CD14-positive monocyte (primary cell): ENCODE data around the gene INF2. TPM values are rescaled to one million over a fixed set of nuclear protein-coding genes. Genes with fewer than 3 reads are reported as not detected.

Experiments used
- DNase-seq, 3 donors: peaks; one replicate each; pipeline ENCODE4 v3.0.0-alpha.2; 2011 to 2022
- H2AFZ ChIP-seq: 2 replicates; pipeline ENCODE4 v1.6.0; 2012; ENCODE audit warnings: mild to moderate bottlenecking, low read depth, low read length, inconsistent platforms; ENCODE audit not compliant: insufficient read depth, poor library complexity, severe bottlenecking
- H3K27ac ChIP-seq, 2 donors: 1 replicate in 1 of 2; 2 replicates in 1 of 2; pipeline ENCODE4 v1.5.1; 2012 to 2013; ENCODE audit warnings: low read length in 2 of 2, control low read depth in 1 of 2, inconsistent platforms in 1 of 2, low read depth in 1 of 2, mild to moderate bottlenecking in 1 of 2
- H3K27me3 ChIP-seq, 2 donors: one replicate each; pipeline versions ENCODE4 v1.6.0 to v1.6.1; 2011 to 2013; ENCODE audit warnings: low read length in 2 of 2; ENCODE audit not compliant: control insufficient read depth in 2 of 2, insufficient read depth in 2 of 2
- H3K36me3 ChIP-seq, 2 donors: replicated peaks in 1 of 2; 1 replicate in 1 of 2; 2 replicates in 1 of 2; pipeline versions ENCODE4 v1.5.1 to v1.6.1; 2012 to 2013; ENCODE audit warnings: low read length in 2 of 2, control low read depth in 1 of 2, inconsistent platforms in 1 of 2, mild to moderate bottlenecking in 1 of 2; ENCODE audit not compliant: insufficient read depth in 2 of 2, control insufficient read depth in 1 of 2
- H3K4me1 ChIP-seq, 2 donors: 1 replicate in 1 of 2; 2 replicates in 1 of 2; pipeline versions ENCODE4 v1.5.1 to v1.6.1; 2012 to 2013; ENCODE audit warnings: low read length in 2 of 2, control low read depth in 1 of 2, inconsistent platforms in 1 of 2, mild to moderate bottlenecking in 1 of 2, moderate library complexity in 1 of 2; ENCODE audit not compliant: insufficient read depth in 2 of 2, control insufficient read depth in 1 of 2
- H3K4me2 ChIP-seq: replicated peaks from 2 replicates; pipeline ENCODE3; 2012; ENCODE audit warnings: low read length, moderate library complexity, mild to moderate bottlenecking; ENCODE audit not compliant: poor library complexity, severe bottlenecking; ENCODE audit errors: extremely low read depth
- H3K4me3 ChIP-seq, 3 experiments: fragments of 200-600 bp in 1 of 3; sonication (generic) in 1 of 3; replicated peaks in 1 of 3; 1 replicate in 2 of 3; 2 replicates in 1 of 3; pipeline ENCODE4 v1.5.1; 2011 to 2013; ENCODE audit warnings: low read length in 3 of 3, mild to moderate bottlenecking in 3 of 3, control low read depth in 2 of 3, low read depth in 2 of 3, inconsistent platforms in 1 of 3, moderate library complexity in 1 of 3
- H3K79me2 ChIP-seq: 2 replicates; pipeline ENCODE4 v1.6.0; 2012; ENCODE audit warnings: mild to moderate bottlenecking, control low read depth, inconsistent platforms, low read length, moderate library complexity; ENCODE audit not compliant: insufficient read depth
- H3K9ac ChIP-seq: 2 replicates; pipeline ENCODE4 v1.6.0; 2017; ENCODE audit warnings: low read length, mild to moderate bottlenecking; ENCODE audit not compliant: insufficient read depth, poor library complexity, severe bottlenecking
- H3K9me3 ChIP-seq, 2 donors: replicated peaks in 1 of 2; 1 replicate in 1 of 2; 2 replicates in 1 of 2; pipeline versions ENCODE4 v1.5.1 to v1.6.1; 2012 to 2013; ENCODE audit warnings: low read length in 2 of 2, control low read depth in 1 of 2; ENCODE audit not compliant: control insufficient read depth in 1 of 2, insufficient read depth in 1 of 2
- H4K20me1 ChIP-seq: 2 replicates; pipeline ENCODE4 v1.6.0; 2012; ENCODE audit warnings: mild to moderate bottlenecking, low read length, control low read depth, moderate library complexity; ENCODE audit not compliant: insufficient read depth
- H3K27ac Mint-ChIP-seq, 7 donors: one replicate each; pipeline ENCODE4 v1.8.0; 2020; ENCODE audit warnings: mild to moderate bottlenecking in 7 of 7, mixed read lengths in 7 of 7, moderate library complexity in 6 of 7, inconsistent platforms in 2 of 7
- H3K27me3 Mint-ChIP-seq, 3 donors: one replicate each; pipeline ENCODE4 v1.8.0; 2021 to 2022; ENCODE audit warnings: low read depth in 3 of 3, mild to moderate bottlenecking in 3 of 3, mixed read lengths in 3 of 3, moderate library complexity in 3 of 3, inconsistent platforms in 1 of 3
- H3K36me3 Mint-ChIP-seq, 2 donors: one replicate each; pipeline ENCODE4 v1.8.0; 2020; ENCODE audit warnings: mixed read lengths in 2 of 2, inconsistent platforms in 1 of 2, mild to moderate bottlenecking in 1 of 2
- H3K4me1 Mint-ChIP-seq: one replicate; pipeline ENCODE4 v1.8.0; 2020; ENCODE audit warnings: mild to moderate bottlenecking, mixed read lengths
- H3K4me3 Mint-ChIP-seq, 2 donors: one replicate each; pipeline ENCODE4 v1.8.0; 2020; ENCODE audit warnings: mild to moderate bottlenecking in 2 of 2, mixed read lengths in 2 of 2, moderate library complexity in 1 of 2
- H3K9me3 Mint-ChIP-seq, 7 donors: one replicate each; pipeline ENCODE4 v1.8.0; 2020 to 2022; ENCODE audit warnings: mixed read lengths in 7 of 7, mild to moderate bottlenecking in 6 of 7, moderate library complexity in 6 of 7, inconsistent platforms in 2 of 7
- WGBS: methylation state at CpG from one replicate; pipeline ENCODE4 v1.1.5; 2013; ENCODE audit warnings: missing lambda C conversion rate; ENCODE audit not compliant: insufficient coverage; 5-methylcytosine and 5-hydroxymethylcytosine counted together
- intact Hi-C, 2 donors: fragments of 100-400 bp; cut with micrococcal nuclease; formaldehyde crosslinking; loops; one replicate each; pipeline versions ENCODE4 v1.15.0 to v1.15.1; 2023
- polyA plus RNA-seq, 3 donors: library from polyadenylated mRNA; depleted of rRNA in 1 of 3; unstranded in 2 of 3; stranded (reverse) in 1 of 3; fragments of 300-500 nt in 2 of 3; fragments of >200 nt in 1 of 3; fragmentation: Illumina TruSeq in 2 of 3; gene quantifications; 1 replicate in 2 of 3; 2 replicates in 1 of 3; pipeline ENCODE4 v1.2.3, GENCODE V29; 2012 to 2021
- TF ChIP-seq, protein P1 (sequence below): fragments of 200-600 bp; IDR thresholded peaks from one replicate; pipeline ENCODE4 v1.8.0; 2022; ENCODE audit warnings: antibody characterized with exemption, mild to moderate bottlenecking

Gene INF2
- polyA plus RNA-seq, 3 donors: 2.9 to 23.3 (median 3.8) TPM

DNA sequence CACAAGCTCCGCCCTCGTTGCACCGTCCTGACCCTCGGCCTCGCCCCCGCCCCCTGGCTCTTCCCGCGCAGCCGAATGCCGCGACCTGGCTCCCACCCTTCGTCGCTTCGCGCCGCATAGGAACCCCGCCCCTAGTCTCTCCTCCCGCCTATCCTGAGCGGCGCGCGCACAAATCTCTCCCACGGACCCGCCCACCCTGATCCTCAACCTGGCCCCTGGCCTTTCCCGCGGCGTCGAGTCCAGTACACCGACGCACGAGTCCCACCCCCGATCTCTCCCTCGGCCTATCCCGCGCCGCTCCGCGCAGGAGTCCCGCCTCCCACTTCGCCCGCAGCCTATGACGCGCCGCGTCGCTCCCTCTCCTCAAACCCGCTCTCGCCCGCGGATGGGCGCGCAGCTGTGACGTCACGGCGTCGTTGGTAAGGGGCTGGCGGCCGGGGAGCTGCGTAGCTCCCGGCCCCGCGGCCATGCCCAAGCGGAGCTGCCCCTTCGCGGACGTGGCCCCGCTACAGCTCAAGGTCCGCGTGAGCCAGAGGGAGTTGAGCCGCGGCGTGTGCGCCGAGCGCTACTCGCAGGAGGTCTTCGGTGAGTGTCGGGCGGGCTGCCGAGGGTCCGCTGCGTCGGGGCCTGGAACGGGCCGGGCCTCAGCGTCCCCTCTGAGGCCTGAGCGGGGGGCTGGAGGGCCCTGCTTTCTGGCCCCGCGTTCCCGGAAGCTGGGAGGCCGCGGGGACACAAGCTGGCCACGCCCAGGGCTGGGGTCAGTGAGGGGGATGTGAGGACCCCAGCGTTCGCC lies 63.5 kb downstream of the INF2 start, which contains the start of gene SIVA1:
SIVA1 (plus strand) TSS at position 413 of the 793 bp plus-strand sequence; CDS start at position 468, 55 bp downstream.
- under 1% methylated on average over 89 of the region's 95 CpGs for WGBS
- TF ChIP-seq, protein P1, sequence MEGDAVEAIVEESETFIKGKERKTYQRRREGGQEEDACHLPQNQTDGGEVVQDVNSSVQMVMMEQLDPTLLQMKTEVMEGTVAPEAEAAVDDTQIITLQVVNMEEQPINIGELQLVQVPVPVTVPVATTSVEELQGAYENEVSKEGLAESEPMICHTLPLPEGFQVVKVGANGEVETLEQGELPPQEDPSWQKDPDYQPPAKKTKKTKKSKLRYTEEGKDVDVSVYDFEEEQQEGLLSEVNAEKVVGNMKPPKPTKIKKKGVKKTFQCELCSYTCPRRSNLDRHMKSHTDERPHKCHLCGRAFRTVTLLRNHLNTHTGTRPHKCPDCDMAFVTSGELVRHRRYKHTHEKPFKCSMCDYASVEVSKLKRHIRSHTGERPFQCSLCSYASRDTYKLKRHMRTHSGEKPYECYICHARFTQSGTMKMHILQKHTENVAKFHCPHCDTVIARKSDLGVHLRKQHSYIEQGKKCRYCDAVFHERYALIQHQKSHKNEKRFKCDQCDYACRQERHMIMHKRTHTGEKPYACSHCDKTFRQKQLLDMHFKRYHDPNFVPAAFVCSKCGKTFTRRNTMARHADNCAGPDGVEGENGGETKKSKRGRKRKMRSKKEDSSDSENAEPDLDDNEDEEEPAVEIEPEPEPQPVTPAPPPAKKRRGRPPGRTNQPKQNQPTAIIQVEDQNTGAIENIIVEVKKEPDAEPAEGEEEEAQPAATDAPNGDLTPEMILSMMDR: no peak
- peaks cover 19 to 37% of the 10 kb centered on the region in 2 donors for H3K4me1 ChIP-seq
- peak within 1 kb of the TSS; percentile 93 for H2AFZ ChIP-seq
- H3K27me3 ChIP-seq: no peaks in the 10 kb centered on the region
- peaks cover 20 to 32% of the 10 kb centered on the region in 2 donors for H3K36me3 ChIP-seq
- intact Hi-C loops: loop anchor here in 1 of 2 donors (5.0 kb wide), 1 partner anchor 739 kb away; the partner anchor contains the start of gene TEDC1
- peak within 1 kb of the TSS; percentile 87 for H3K4me2 ChIP-seq
- Mint-ChIP-seq H3K36me3 (peaks cover 19 to 27% of the 10 kb centered on the region in 2 donors), H3K9me3 (peaks cover 0 to 8% (median 2%) of the 10 kb centered on the region in 7 donors), H3K4me3 (peak within 1 kb of the TSS; percentile 83 to 90), H3K4me1 (peaks cover 25% of the 10 kb centered on the region), H3K27me3 (no peaks in the 10 kb centered on the region), H3K27ac (peak within 1 kb of the TSS; percentile 85 to 97 (median 93))
- H3K9ac ChIP-seq: peak within 1 kb of the TSS; percentile 99
- no peaks in the 10 kb centered on the region for H3K9me3 ChIP-seq
- H3K27ac ChIP-seq: peak within 1 kb of the TSS; percentile 83 to 95
- peaks cover 31% of the 10 kb centered on the region for H4K20me1 ChIP-seq
- peaks cover 44% of the 10 kb centered on the region for H3K79me2 ChIP-seq
- peak; percentile 97 to 100 (median 100) for DNase-seq
- peak within 1 kb of the TSS; percentile 64 to 91 (median 88) for H3K4me3 ChIP-seq

DNA sequence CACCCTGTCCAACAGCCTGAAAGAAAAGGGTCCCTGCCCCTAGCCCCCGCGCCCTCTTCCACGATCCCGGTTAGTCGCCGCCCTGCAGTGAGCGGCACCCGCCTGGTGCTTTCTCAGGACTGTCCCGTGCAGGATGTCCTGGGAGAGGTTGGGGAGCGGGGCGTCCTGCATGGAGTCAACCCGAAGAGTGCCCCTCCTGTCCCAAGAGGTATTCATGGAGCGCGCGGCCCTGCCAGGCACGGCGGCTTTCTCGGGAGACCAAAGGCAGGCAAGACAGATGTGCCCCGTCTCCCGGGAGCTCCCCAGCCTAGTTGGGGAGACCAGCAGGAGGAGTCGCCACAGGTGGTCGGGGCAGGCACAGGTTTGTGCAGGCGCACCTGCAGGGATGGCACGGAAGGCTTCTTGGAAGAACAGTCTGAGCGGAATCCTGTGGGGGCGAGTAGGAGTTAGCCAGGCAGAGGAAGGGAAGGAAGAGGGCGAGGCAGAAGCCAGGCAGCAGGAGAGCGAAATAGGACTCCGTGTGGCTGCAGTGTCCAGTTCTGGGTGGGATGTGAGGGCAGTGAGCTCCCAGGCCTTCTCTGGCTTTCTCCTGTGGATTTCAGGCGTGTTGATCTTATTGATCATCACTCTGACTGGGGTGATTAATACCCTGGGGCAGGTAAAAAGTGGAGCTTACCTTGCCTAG lies 64.3 kb downstream of the INF2 start:
- Histone ChIP-seq H3K79me2 (peaks cover 44% of the 10 kb centered on the region), H3K9ac (peak overlapping the region; percentile 99), H2AFZ (peak overlapping the region; percentile 93), H3K27ac (peak overlapping the region; percentile 24 to 95), H3K27me3 (no peaks in the 10 kb centered on the region), H3K9me3 (no peaks in the 10 kb centered on the region), H3K4me3 (peak overlapping the region; percentile 64 to 91 (median 88)), H3K36me3 (peaks cover 20 to 40% of the 10 kb centered on the region in 2 donors), H4K20me1 (peaks cover 33% of the 10 kb centered on the region), H3K4me2 (peak overlapping the region; percentile 87), H3K4me1 (peaks cover 19 to 30% of the 10 kb centered on the region in 2 donors)
- intact Hi-C loops: loop anchor here in 1 of 2 donors (5.0 kb wide), 1 partner anchor 739 kb away; the partner anchor contains the start of gene TEDC1
- H3K27ac Mint-ChIP-seq: peak overlapping the region; percentile 25 to 90 (median 82)
- H3K9me3 Mint-ChIP-seq: peaks cover 0 to 8% (median 2%) of the 10 kb centered on the region in 7 donors
- 3% methylated on average over 27 of the region's 30 CpGs for WGBS
- DNase-seq: peak in 1 of 3 donors; percentile 22
- TF ChIP-seq, protein P1: no peak
- H3K4me3 Mint-ChIP-seq: peak overlapping the region; percentile 83 to 90
- H3K4me1 Mint-ChIP-seq: peaks cover 18% of the 10 kb centered on the region
- H3K27me3 Mint-ChIP-seq: no peaks in the 10 kb centered on the region
- peaks cover 24 to 34% of the 10 kb centered on the region in 2 donors for H3K36me3 Mint-ChIP-seq
